Iris pigment epithelial cell (primary cell): ENCODE measurements around the gene SLC25A28.

Experiments
- DNase-seq: peaks from one replicate; pipeline ENCODE4 v3.0.0-alpha.2; 2011; ENCODE audit warnings: low read depth

Gene SLC25A28

GRCh38 chr10:99619851-99620710 is at the start of gene SLC25A28:
TSS of gene SLC25A28 (minus strand) at chr10:99620439. CDS start at chr10:99620335, 104 bp downstream.
- peak; percentile 100 for DNase-seq

- DNase-seq: peak; percentile 90
Observed at GRCh38 chr10:99667108-99667751, 47.0 kb upstream of the SLC25A28 start.

- DNase-seq: no peak
Observed at GRCh38 chr10:99665304-99665703, 45.1 kb upstream of the SLC25A28 start.

- DNase-seq: peak; percentile 95
Observed at GRCh38 chr10:99661377-99661763, 41.1 kb upstream of the SLC25A28 start.

GRCh38 chr10:99660662-99661376 is 40.6 kb upstream of the SLC25A28 start:
- DNase-seq: peak; percentile 22

GRCh38 chr10:99659868-99660366 is 39.7 kb upstream of the SLC25A28 start:
- DNase-seq: peak; percentile 7

- peak; percentile 98 for DNase-seq
Observed at GRCh38 chr10:99659031-99659867, 39.0 kb upstream of the SLC25A28 start, which contains the start of gene ENTPD7. TSS of gene ENTPD7 (plus strand) at chr10:99659509. CDS start at chr10:99659957, 448 bp downstream.

GRCh38 chr10:99658622-99659030 is 38.4 kb upstream of the SLC25A28 start:
- peak; percentile 57 for DNase-seq

- DNase-seq: peak; percentile 26
Observed at GRCh38 chr10:99656199-99657064, 36.2 kb upstream of the SLC25A28 start.

GRCh38 chr10:99654390-99655175 is 34.3 kb upstream of the SLC25A28 start:
- peak; percentile 50 for DNase-seq

- DNase-seq: no peak
Observed at GRCh38 chr10:99652800-99653390, 32.7 kb upstream of the SLC25A28 start.

GRCh38 chr10:99648717-99649116 is 28.5 kb upstream of the SLC25A28 start:
- no peak for DNase-seq

- DNase-seq: no peak
Observed at GRCh38 chr10:99647601-99648151, 27.4 kb upstream of the SLC25A28 start.

- no peak for DNase-seq
Observed at GRCh38 chr10:99633832-99634231, 13.6 kb upstream of the SLC25A28 start.

- peak; percentile 79 for DNase-seq
Observed at GRCh38 chr10:99631496-99631895, 11.3 kb upstream of the SLC25A28 start.

- peak; percentile 35 for DNase-seq
Observed at GRCh38 chr10:99630991-99631390, 10.8 kb upstream of the SLC25A28 start.

- DNase-seq: peak; percentile 73
Observed at GRCh38 chr10:99630433-99630832, 10.2 kb upstream of the SLC25A28 start.

- DNase-seq: no peak
Observed at GRCh38 chr10:99629625-99629978, 9.4 kb upstream of the SLC25A28 start.
